Prostate gland (tissue), 2 donors: ENCODE results near the gene AK8. TPM values are rescaled to one million over a fixed set of nuclear protein-coding genes. Genes with fewer than 3 reads are reported as not detected.
A peak's percentile ranks its signal among the peaks of the same experiment; 100 is the strongest.

Experiments used
- DNase-seq: peaks from one replicate; pipeline ENCODE4 v3.0.0-alpha.2; 2019; ENCODE audit warnings: low spot score
- H3K27ac ChIP-seq, 2 donors: fragments of 200-600 bp; sonication (generic); 2 replicates each; pipeline ENCODE4 v1.5.1; 2017 to 2019
- H3K27me3 ChIP-seq: fragments of 200-600 bp; sonication (generic); replicated peaks from 2 replicates; pipeline ENCODE4 v1.5.1; 2019; ENCODE audit not compliant: insufficient read depth
- H3K36me3 ChIP-seq, 2 donors: fragments of 200-600 bp; sonication (generic); 1 replicate in 1 of 2; 2 replicates in 1 of 2; pipeline versions ENCODE4 v1.5.1 to v1.8.1; 2017 to 2019
- H3K4me1 ChIP-seq: fragments of 200-600 bp; sonication (generic); replicated peaks from 2 replicates; pipeline ENCODE4 v1.5.1; 2019
- H3K4me3 ChIP-seq, 2 donors: fragments of 200-600 bp; sonication (generic); 2 replicates each; pipeline ENCODE4 v1.5.1; 2017 to 2019
- H3K9me3 ChIP-seq: fragments of 200-600 bp; sonication (generic); 2 replicates; pipeline ENCODE4 v1.5.1; 2017
- POLR2A ChIP-seq: fragments of 450-650 bp; IDR thresholded peaks from one replicate; pipeline ENCODE4 v1.6.1; 2016; ENCODE audit warnings: antibody characterized with exemption, mild to moderate bottlenecking
- POLR2AphosphoS5 ChIP-seq: sonication (generic); formaldehyde crosslinking; IDR thresholded peaks from one replicate; pipeline ENCODE4 v1.6.1; 2017; ENCODE audit warnings: antibody characterized with exemption
- WGBS: methylation state at CpG from one replicate; pipeline ENCODE4 v1.1.5; 2018; 5-methylcytosine and 5-hydroxymethylcytosine counted together
- intact Hi-C: fragments of 100-400 bp; cut with DNase I; formaldehyde crosslinking; loops from one replicate; pipeline ENCODE4 v1.14.2; 2022
- total RNA-seq, 2 donors: library from RNA; depleted of rRNA; stranded (reverse); fragments of >200 nt; gene quantifications; one replicate each; pipeline ENCODE4 v1.1.0, GENCODE V29; 2016
- TF ChIP-seq, protein P1 (sequence below), 4 experiments: fragments of 200-600 bp in 2 of 4; fragments of 450-650 bp in 2 of 4; sonication (generic) in 2 of 4; IDR thresholded peaks; 1 replicate in 3 of 4; 2 replicates in 1 of 4; pipeline ENCODE4 v1.5.1; 2016 to 2019; ENCODE audit warnings: antibody characterized with exemption in 4 of 4, mild to moderate bottlenecking in 2 of 4, moderate library complexity in 2 of 4

AK8 gene
- total RNA-seq, 2 donors from 2014 or later: 3.3 to 4.1 TPM

GRCh38 chr9:132905726-132906125 lies 27.6 kb upstream of the AK8 start:
- TF ChIP-seq POLR2A (no peak), POLR2AphosphoS5 (no peak)
- TF ChIP-seq, protein P1, sequence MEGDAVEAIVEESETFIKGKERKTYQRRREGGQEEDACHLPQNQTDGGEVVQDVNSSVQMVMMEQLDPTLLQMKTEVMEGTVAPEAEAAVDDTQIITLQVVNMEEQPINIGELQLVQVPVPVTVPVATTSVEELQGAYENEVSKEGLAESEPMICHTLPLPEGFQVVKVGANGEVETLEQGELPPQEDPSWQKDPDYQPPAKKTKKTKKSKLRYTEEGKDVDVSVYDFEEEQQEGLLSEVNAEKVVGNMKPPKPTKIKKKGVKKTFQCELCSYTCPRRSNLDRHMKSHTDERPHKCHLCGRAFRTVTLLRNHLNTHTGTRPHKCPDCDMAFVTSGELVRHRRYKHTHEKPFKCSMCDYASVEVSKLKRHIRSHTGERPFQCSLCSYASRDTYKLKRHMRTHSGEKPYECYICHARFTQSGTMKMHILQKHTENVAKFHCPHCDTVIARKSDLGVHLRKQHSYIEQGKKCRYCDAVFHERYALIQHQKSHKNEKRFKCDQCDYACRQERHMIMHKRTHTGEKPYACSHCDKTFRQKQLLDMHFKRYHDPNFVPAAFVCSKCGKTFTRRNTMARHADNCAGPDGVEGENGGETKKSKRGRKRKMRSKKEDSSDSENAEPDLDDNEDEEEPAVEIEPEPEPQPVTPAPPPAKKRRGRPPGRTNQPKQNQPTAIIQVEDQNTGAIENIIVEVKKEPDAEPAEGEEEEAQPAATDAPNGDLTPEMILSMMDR (IDR thresholded peaks at IDR 0.05): no peak
- no peak for DNase-seq
- no peak overlapping the region for H3K4me3 ChIP-seq
- no peaks in the 10 kb centered on the region for H3K4me1 ChIP-seq
- intact Hi-C loops: no loop called here
- H3K9me3 ChIP-seq: no peaks in the 10 kb centered on the region
- no peaks in the 10 kb centered on the region for H3K27me3 ChIP-seq
- H3K27ac ChIP-seq: no peak overlapping the region
- peaks cover 0 to 7% of the 10 kb centered on the region in 2 donors for H3K36me3 ChIP-seq
- 60% methylated on average over 12 of the region's 12 CpGs for WGBS

GRCh38 chr9:132903574-132904492 lies 25.7 kb upstream of the AK8 start:
- 79% methylated on average over 13 of the region's 13 CpGs for WGBS
- Histone ChIP-seq H3K4me3 (no peak overlapping the region), H3K27me3 (no peaks in the 10 kb centered on the region), H3K9me3 (no peaks in the 10 kb centered on the region), H3K4me1 (no peaks in the 10 kb centered on the region), H3K27ac (no peak overlapping the region), H3K36me3 (peaks cover 5 to 8% of the 10 kb centered on the region in 2 donors)
- DNase-seq: no peak
- TF ChIP-seq POLR2AphosphoS5 (no peak), POLR2A (no peak)
- TF ChIP-seq, protein P1 (IDR thresholded peaks at IDR 0.05): no peak
- intact Hi-C loops: no loop called here

DNA sequence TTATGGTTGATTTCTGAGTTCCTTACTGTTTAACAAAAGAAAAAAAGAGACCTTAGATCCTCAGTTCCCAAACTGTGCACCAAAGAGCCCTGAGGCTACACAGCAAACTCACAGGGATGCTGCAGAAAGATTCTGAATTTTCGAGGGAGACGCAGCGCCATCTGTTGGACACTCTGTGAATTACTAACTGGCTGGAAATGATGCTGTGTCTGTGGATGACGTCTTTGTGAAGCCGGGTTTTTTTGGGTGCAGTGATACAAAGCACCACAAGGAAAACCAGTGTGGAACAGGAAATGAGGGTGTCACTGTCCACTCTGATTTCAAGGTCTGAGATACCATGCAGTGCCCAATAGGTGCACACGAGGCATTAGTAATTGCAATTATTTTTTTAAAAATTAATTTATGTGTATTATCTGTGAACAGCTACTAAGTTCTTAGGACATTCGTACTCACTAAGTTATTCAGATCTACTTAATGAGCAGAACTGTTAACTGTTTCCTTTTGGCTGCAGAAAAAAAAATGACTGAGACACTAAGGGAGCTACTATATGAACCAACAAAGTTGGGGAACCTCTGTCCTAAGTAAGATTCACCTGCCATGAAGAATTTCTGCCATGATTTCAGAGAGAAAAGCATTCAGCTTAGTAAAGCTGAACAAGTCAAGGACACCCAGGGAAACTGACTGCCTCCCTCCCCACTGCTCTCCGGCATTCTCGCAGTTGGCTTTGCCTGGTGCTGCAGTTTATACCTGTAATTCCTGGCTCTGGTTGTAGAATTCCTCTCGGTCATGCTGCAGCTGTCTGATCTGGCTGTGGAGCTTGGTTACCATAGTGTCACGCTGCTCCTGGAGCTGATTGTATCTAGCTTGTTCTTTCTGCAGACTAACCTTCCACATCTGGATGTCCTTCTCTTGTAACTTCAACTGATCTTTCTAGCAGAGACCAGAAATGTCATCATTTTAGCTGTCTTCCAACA lies 24.1 kb upstream of the AK8 start:
- intact Hi-C loops: no loop called here
- Histone ChIP-seq H3K36me3 (peaks cover 5 to 8% of the 10 kb centered on the region in 2 donors), H3K4me3 (no peak overlapping the region), H3K4me1 (no peaks in the 10 kb centered on the region), H3K27ac (no peak overlapping the region), H3K27me3 (no peaks in the 10 kb centered on the region), H3K9me3 (no peaks in the 10 kb centered on the region)
- 39% methylated on average over 11 of the region's 11 CpGs for WGBS
- DNase-seq: peak; percentile 26
- TF ChIP-seq, protein P1 (IDR thresholded peaks at IDR 0.05): peak; percentile 82 to 86 (median 85)
- TF ChIP-seq POLR2A (no peak), POLR2AphosphoS5 (no peak)

GRCh38 chr9:132898051-132898450 lies 20.0 kb upstream of the AK8 start:
- H3K27me3 ChIP-seq: no peaks in the 10 kb centered on the region
- H3K4me3 ChIP-seq: no peak overlapping the region
- no peaks in the 10 kb centered on the region for H3K9me3 ChIP-seq
- no peak overlapping the region for H3K27ac ChIP-seq
- DNase-seq: no peak
- TF ChIP-seq, protein P1 (IDR thresholded peaks at IDR 0.05): no peak
- TF ChIP-seq POLR2A (no peak), POLR2AphosphoS5 (no peak)
- no peaks in the 10 kb centered on the region for H3K4me1 ChIP-seq
- H3K36me3 ChIP-seq: peaks cover 5 to 8% of the 10 kb centered on the region in 2 donors
- intact Hi-C loops: no loop called here
- WGBS: 89% methylated on average over 7 of the region's 7 CpGs
